Measurements from ENCODE around the gene PINLYP. TPM values are rescaled to one million over a fixed set of nuclear protein-coding genes. Genes with fewer than 3 reads are reported as not detected.

The PINLYP gene
- total and polyA plus RNA-seq, 2 donors (not counting 3 experiments of a cell fraction or from before 2014, with no cell fraction given): 5.5 TPM

DNA sequence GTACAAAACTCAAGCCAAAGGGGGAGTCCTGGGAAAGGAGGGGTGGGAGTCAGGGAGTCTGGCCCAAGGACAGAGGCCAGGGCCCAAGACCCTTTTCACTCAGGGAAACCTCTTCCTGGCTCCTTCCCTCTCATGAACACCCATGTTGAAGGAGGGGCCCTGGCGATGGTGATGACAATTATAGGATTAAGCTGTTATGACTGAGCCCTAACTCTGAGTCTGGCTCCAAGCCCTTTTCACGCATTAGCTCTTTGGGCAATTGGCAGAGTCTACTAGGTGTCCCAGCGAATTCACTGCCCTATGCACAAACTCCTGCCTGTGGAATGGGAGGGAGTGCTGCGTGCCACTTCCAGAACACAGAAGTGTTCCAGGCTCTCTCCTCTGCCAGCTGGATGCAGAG lies 21.9 kb upstream of the PINLYP start:
- Histone ChIP-seq H3K9ac (replicated peaks; ENCODE audit: extremely low read depth, insufficient read depth, low read length) (no peak overlapping the region), H3K36me3 (ENCODE audit: control insufficient read depth in 2 of 2, extremely low read depth in 1 of 2, insufficient read depth in 2 of 2, low read length in 2 of 2) (peaks cover 2 to 31% of the 10 kb centered on the region in 2 experiments), H3K4me2 (ENCODE audit: insufficient read depth, low read length) (no peak overlapping the region), H3K9me1 (replicated peaks; ENCODE audit: control insufficient read depth, extremely low read depth, insufficient read depth, low read length) (no peaks in the 10 kb centered on the region), H3K9me3 (replicated peaks; ENCODE audit: control insufficient read depth, insufficient read depth, low read length) (no peaks in the 10 kb centered on the region), H3K4me1 (ENCODE audit: control insufficient read depth, extremely low read depth, insufficient read depth, low read length) (no peaks in the 10 kb centered on the region), H3K27me3 (ENCODE audit: control insufficient read depth in 2 of 2, insufficient read depth in 2 of 2, low read length in 2 of 2) (no peaks in the 10 kb centered on the region), H3K4me3 (replicated peaks in 1 of 3; ENCODE audit: insufficient read depth in 1 of 3, low read depth in 1 of 3, low read length in 3 of 3) (no peak overlapping the region), H4K20me1 (replicated peaks; ENCODE audit: control insufficient read depth, extremely low read depth, insufficient read depth, low read length) (no peaks in the 10 kb centered on the region), H3K79me2 (ENCODE audit: control insufficient read depth, insufficient read depth, low read length) (no peaks in the 10 kb centered on the region), H3K27ac (ENCODE audit: insufficient read depth, low read depth, low read length) (no peak overlapping the region), H2AFZ (ENCODE audit: low read depth, low read length) (no peak overlapping the region)
- dilution Hi-C loops (cut with MboI; ENCODE audit: extremely low pct_ligation_motif_present, low sequenced_read_pairs) (no loop called here), intact Hi-C loops (cut with micrococcal nuclease) (loop anchor here (2.0 kb wide), 1 partner anchor 19 kb away; no protein-coding TSS in a partner anchor)
- POLR2A ChIA-PET: no interaction called here
- FAIRE-seq: no peak
- no TSS peak for BruUV-seq (replicated peaks)
- no peak for DNase-seq (ENCODE audit: low read depth, low spot score)
- CTCF ChIA-PET: interaction anchor here (4.1 to 6.6 kb wide), 2 partner anchors 18 to 42 kb away, joined by 69 to 158 read pairs; partner anchors contain the start of genes IRGQ, ZNF575 and ZNF576
- TF ChIP-seq, protein P1, sequence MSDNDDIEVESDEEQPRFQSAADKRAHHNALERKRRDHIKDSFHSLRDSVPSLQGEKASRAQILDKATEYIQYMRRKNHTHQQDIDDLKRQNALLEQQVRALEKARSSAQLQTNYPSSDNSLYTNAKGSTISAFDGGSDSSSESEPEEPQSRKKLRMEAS (IDR thresholded peaks at IDR 0.05; ENCODE audit: insufficient read depth, insufficient read length): no peak
- TF ChIP-seq JUN (IDR thresholded peaks at IDR 0.05; ENCODE audit: borderline replicate concordance, insufficient read depth, insufficient read length, low read depth) (no peak), POLR2AphosphoS5 (IDR thresholded peaks at IDR 0.05; ENCODE audit: insufficient read depth, low read depth, low read length) (no peak), POLR2A (IDR thresholded peaks at IDR 0.05; ENCODE audit: low read depth, low read length) (no peak), MYC (IDR thresholded peaks at IDR 0.05; ENCODE audit: low read depth, low read length) (no peak)
- TF ChIP-seq, protein P2, sequence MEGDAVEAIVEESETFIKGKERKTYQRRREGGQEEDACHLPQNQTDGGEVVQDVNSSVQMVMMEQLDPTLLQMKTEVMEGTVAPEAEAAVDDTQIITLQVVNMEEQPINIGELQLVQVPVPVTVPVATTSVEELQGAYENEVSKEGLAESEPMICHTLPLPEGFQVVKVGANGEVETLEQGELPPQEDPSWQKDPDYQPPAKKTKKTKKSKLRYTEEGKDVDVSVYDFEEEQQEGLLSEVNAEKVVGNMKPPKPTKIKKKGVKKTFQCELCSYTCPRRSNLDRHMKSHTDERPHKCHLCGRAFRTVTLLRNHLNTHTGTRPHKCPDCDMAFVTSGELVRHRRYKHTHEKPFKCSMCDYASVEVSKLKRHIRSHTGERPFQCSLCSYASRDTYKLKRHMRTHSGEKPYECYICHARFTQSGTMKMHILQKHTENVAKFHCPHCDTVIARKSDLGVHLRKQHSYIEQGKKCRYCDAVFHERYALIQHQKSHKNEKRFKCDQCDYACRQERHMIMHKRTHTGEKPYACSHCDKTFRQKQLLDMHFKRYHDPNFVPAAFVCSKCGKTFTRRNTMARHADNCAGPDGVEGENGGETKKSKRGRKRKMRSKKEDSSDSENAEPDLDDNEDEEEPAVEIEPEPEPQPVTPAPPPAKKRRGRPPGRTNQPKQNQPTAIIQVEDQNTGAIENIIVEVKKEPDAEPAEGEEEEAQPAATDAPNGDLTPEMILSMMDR (IDR thresholded peaks at IDR 0.05; ENCODE audit: extremely low read depth in 1 of 2, insufficient read depth in 1 of 2, low read depth in 1 of 2, low read length in 2 of 2): no peak

Data from endothelial cell of umbilical vein (primary cell).